Hepatic stellate cell (primary cell): ENCODE measurements around the gene PLEKHA5.
"Not testable (repeated sequence)": the region's sequence is repeated elsewhere in the genome, so short reads cannot be mapped to it uniquely, and the experiment has no call there.

Source experiments
- DNase-seq: peaks from one replicate; pipeline ENCODE4 v3.0.0; 2011; ENCODE audit warnings: low spot score

Gene PLEKHA5

GRCh38 chr12:19410629-19411185, 281.2 kb downstream of the PLEKHA5 start:
- DNase-seq, result no peak

GRCh38 chr12:19411234-19412204, 282.0 kb downstream of the PLEKHA5 start:
- no peak for DNase-seq

GRCh38 chr12:19412844-19413243, 283.3 kb downstream of the PLEKHA5 start:
- DNase-seq, result no peak

GRCh38 chr12:19413582-19413981, 284.0 kb downstream of the PLEKHA5 start:
- DNase-seq, result not testable (repeated sequence)

GRCh38 chr12:19415563-19415962, 286.0 kb downstream of the PLEKHA5 start:
- DNase-seq, result no peak

GRCh38 chr12:19419086-19419485, 289.6 kb downstream of the PLEKHA5 start:
- no peak for DNase-seq

- no peak for DNase-seq
Observed at GRCh38 chr12:19421503-19422282, 292.2 kb downstream of the PLEKHA5 start.

GRCh38 chr12:19423166-19423930, 293.8 kb downstream of the PLEKHA5 start:
- DNase-seq, result no peak
